HG03521 (cell line): ENCODE results near the gene DCAF4.

Experiments
- ATAC-seq: cut with Tn5 transposase; IDR thresholded peaks from one replicate; pipeline ENCODE4 v1.9.1; 2021; ENCODE audit warnings: mild to moderate bottlenecking, moderate library complexity; ENCODE audit not compliant: unreplicated experiment

The DCAF4 gene

DNA sequence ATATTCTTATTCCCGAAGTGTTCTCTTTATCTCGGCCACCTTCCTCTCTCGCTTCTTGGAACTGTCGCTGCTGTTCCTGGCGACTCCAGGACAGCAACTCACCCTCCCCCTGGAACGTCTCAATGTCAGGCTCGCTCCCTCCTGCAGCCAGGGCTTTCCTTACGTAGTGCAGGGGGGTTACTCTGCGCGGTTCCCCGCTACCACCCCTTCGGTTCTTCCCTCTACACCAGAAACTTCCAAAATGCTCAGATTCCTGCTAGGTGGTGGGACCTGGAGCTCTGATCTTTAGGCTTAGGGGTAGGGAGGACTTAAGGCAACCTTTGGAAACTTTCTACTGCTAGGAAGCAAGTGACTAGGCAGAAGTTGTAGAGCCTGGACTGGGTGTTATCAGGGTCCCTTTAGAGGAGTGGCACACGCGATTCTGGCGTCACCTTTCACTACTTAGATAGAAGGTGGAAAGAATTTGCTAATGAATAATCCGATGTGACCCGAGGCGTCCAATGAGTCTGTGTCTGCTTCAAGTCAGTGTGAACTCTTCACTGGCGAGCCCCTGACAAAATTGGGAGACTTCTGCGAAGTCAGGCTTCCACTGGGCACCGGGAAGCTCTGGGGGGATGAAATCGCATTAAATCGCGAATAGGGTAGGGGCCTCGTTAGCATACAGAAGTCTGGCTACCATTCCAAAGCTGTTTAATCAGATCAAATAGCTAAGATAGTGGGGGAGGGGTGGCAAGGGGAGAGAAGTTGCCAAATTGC is 31.5 kb upstream of the DCAF4 start:
- no peak for ATAC-seq

DNA sequence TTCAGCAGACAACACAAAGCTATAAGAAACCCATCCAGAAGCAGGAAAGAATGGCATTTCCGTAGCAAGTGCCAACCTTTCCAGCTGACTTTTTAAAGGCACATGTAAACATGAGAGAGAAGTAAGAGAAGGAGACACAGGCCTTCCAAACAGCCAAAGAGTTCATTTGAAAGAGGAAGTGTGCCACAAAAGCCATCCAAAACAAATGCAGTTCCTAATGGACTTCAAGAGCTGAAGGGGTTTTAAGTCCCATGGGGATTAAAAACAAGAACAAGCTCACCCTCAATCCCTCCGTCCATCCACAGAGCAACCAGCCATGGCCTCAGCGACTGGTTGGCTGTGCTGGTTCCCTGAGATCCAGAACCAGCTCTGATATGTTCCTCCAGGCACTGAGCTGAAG is 27.8 kb upstream of the DCAF4 start:
- ATAC-seq: no peak

DNA sequence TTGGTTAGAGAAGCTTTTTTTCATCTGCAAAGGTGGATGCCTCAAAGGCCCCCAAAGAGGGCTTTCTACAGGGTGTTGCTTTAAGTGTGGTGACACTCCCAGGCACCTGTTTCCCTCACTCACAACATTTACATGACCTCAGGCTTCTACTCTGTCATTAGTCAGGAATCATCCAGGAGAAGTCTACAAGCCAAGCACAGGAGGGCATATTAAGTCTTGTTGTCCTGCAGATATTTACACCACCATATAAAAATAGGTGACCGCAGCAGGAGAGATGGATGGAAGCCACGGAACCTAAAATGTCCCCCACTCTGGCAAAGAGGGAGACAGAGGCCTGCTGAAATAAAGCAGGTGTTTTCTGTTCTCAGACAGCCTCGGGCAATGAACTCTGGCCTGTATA is 24.9 kb upstream of the DCAF4 start:
- ATAC-seq: no peak

DNA sequence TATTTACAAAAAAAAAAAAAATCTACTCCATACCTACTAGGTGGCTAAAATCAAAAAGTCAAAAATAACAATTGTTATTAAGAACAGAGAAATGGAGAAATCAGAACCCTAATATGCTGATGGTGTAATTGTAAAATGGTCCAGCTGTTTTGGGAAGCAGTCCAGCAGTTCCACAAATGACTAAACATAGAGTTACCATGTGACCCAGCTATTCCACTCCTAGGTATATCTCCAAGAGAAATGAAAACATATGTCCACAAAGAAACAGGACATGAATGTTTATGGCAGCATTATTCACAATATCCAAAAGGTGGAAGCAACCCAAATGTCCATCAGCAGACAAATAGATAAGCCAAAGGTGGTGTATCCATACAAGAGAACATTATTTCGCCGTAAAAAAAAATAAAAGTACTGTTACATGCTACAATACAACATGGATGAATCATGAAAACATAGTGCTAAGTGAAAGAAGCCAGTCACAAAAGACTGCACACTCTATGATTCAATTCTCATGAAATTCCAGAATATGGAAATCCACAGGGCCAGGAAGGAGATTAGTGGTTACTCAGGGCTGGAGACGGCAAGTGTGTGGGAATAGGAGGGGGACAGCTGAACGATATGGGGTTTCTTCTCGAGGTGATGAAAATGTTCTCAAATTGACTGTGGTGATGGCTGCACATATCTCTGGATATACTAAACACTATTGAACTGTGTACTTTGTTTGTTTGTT is 23.3 kb upstream of the DCAF4 start:
- no peak for ATAC-seq

DNA sequence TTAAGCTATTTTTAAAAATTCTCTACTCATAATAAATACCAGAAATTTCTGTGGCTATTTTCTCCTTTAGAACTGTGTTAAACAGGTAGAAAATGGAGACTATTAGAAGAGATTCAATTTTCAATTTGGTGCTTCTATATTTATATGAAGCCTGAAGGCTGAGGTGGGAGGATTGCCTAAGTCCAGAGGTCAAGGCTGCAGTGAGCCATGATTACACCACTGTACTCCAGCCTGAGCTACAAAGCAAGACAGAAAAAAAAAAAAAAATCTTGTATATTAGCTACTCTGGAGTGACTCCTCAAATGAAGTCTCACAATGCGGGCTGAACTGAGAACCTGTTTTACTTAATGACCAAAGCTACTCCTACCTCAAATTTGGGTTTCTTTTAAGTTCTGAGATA is 22.5 kb upstream of the DCAF4 start:
- no peak for ATAC-seq

DNA sequence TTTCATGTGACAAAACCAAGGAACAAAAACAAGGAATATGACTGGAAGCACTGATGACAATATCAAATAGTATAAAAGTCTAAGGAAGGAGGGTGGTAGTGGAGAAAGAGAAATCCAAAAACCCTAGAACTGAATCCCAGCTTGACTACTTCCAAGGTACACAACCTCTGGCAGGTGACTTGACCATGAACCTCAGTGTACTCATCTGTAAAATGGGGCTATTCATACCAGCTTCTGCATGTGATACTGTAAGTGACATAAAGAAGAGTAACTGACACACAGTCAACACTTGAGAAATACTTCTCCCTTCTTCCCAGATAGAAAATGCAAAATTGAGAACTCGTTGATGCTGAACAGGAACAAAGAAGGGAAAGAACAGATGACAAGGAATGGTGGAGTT is 22.0 kb upstream of the DCAF4 start:
- ATAC-seq: no peak

DNA sequence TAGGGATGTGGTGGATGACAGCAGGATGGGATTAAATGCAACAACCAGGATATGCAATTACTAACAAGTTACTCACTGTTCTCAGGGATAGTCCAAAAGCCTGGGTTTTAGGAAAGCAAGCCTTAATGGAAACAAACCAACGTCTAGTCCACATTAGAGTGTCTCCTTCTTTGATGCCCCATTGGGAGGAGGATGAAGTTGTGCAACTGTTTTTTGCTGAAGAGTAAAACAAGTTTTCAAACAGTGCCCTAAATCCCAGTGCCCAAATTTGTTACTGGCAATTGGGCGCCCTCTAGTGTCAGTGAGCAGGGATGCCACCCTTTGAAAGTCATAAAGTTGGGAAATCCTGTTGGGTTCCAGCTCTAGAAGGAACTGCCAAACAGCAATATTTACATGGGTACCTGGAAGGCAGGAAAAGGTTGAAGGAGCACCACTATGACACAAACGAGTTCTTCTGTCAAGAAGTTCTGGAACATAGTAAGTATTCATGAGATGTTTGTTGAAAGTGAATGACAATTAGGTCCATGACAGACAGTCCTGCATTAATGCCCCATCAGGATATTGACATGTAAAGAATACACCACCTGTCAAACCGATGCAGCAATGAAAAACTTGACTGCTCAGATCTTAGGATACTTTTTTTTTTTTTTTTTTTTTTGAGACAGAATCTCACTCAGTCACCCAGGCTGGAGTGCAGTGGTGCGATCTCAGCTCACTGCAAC is 21.3 kb upstream of the DCAF4 start:
- ATAC-seq: no peak

DNA sequence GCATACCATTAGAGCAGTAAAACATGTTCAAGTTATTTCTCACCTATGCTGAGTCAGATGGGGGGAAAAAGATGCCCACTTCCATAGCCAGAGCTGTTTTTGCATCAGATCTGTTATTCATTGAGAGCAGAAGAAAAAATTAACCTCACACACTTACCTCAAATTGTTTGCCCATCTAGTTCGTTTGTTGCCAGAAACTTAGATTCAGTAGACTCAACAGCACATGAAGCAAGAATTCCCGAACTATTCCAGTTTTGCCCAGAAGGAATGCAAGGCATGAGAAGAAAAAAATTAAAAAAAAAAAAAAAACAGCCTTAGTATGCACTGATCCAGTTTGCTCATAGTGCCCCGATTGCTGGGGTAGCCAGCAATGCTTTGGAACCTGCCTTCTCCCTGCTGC is 19.9 kb upstream of the DCAF4 start:
- ATAC-seq: no peak

DNA sequence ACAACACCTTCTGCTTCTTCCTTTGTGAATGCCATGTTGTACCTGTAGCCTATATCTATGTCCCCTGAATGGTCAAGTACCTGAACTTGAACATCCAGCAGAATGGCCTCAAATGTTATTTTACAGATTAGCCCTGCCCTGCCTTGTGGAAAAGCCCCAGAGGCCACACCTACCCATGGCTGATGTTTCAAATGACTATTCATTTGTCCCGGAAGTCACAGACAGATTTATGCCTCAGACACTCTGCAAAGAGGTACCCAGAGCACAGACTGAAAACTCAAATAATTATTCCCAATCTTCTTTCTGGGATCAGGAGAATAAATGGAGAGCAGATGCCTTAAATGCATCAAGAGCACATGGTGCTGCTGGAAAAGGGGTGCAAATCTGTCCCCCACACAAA is 19.4 kb upstream of the DCAF4 start:
- ATAC-seq: no peak

DNA sequence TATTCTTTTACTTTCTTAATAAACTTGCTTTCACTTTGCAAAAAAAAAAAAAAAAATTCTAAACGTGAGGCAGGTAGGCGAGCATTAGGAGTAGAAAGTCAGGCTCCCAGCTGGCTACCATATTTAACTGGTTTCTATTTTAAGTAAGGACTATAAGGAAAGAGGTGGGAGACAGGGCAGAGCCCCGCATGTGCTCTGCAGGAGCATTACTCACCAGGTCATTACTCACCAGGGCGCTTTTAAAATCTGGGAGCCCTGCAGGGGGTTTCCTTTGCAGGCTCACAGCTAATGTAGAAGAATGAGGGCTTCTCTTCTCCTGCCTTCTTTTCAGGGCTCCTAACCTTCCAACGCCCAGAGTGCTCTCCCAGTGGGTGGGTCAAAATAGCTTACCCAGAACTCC is 18.4 kb upstream of the DCAF4 start:
- no peak for ATAC-seq

DNA sequence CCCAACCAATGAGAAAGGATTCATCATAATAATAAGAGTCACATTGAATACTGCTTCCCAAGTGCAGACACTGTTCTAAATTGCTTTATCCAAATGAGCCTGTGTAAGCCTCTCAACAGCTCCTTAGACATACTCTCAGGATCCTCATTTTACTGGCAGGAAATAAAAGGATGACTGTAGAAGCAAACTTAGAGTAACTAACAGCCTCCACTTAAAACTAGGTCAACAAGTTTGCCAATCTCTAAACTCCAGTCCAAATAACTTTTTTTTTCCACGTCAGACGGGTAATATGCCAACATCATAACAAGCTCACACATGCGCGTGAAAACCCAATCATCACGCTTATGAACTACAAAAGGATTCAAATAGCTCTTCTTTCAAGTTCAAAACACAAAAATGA is 17.1 kb upstream of the DCAF4 start:
- no peak for ATAC-seq

DNA sequence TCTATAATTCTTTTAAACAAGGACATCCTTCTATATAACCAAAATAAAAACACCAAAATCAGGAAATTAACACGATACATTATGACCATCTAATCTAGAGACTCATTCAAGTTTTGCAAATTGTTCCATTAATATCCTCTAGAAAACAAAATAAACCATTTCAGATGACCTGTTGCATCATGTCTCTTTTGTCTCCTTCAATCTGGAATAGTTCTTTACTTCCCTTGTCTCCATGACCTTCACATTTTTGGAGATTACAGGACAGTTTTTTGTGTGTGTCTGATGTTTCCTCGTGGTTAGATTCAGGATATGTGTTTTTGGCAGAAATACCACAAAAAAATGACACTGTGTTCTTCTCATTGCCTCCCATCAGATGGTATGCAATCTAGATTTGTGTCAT is 12.5 kb upstream of the DCAF4 start:
- no peak for ATAC-seq

DNA sequence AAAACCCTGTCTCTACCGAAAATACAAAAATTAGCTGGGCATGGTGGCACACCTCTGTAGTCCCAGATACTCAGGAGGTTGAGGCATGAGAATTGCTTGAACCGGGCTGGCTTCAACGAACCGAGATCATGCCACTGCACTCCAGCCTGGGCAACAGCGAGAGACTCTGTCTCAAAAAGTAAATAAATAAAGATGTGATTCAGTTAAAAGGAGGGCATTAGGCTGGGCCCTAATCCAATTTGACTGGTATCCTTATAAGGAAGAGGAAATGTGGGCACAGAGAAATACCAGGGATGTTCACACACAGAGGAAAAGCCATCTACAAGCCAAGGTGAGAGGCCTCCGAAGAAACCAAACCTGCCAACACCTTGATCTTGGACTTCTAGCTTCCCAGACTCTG is 10.1 kb upstream of the DCAF4 start:
- ATAC-seq: no peak

DNA sequence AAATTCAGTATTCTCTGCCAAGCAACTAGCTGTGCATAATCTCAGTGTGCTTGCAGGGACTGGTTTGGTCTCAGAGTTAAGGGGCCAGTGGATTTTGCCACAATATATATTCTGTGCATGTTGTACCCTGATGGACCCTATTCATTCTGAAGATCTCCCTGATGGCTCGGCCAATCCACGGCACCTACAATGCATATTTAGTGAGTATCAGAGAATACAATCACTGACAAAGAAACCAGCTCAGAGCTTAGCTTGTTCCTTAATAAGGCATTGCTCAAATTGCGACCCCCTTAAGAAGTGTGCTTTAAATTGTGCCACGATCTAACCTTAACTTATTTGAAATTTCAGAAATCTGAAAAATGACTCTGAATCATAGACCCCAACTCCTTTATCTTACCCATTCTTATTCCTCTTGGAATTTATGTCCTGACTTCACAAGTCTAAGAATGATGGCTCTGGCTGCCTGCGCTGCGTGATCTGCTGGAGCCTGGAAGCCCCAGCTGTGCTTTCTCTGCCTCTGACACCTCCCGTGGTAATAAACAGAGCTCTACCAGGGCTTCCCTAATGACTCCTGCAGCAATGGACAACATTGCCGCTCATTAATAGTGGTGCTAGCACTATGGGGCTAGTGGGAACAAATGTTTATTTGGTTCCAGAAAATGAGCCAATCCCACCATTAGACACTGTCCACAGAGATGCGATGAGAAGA is 9.0 kb upstream of the DCAF4 start:
- ATAC-seq: no peak

DNA sequence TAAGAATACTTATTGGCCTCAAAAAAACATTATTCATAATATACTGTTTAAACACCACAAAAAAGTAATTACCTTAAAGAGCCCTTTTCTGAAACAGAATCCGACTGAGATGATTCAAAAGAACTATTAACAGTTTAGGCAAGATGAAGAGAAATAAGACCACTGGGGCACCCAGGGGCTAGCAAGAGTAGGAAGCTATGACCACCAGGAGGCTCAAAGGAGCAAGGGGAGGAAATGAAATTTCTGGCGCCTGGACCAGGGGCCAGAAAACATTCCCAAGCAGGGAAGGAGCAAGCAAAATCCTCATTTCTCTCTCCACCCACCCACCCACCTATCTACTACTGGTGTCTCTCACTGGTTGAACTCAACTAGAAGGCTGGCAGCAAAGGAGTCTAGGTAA is 6.3 kb upstream of the DCAF4 start:
- ATAC-seq: no peak

DNA sequence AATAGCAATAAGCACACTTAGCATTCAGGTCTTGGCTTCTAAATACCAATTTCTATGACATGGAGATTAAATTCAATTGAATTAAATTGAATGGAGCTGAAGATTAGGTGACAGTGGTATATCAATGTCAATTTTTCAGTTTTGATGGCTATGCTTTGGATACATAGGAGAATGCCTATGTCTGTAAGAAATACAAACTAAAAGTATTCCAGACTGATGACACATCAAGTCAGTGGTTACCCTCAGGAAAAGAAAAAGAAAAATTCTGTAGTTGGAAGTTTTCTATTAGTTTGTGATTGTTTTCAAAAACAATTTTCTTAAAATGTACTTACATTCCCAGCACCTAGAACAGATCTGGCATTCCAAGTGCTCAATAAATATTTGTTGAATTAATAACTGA is 4.9 kb upstream of the DCAF4 start:
- no peak for ATAC-seq

DNA sequence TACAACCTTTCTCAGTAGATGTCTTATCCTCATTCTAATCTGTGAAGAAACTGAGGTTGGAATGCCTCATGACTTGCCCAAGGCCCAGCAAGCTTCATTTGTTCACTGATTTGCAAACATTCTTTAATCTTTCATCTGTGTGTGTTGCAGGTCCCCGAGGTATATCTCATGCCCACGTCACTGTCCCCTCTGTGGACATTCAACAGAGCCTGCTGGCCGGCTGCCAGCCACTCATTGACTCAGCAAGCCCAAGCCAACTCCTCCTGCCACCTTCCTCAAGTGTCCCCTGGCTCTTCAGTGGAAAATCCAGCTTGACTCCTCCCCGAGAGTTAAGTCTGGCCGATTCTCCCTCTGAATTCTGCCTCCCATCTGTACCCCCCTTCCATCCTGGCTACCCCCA is 1.9 kb upstream of the DCAF4 start:
- ATAC-seq: no peak

DNA sequence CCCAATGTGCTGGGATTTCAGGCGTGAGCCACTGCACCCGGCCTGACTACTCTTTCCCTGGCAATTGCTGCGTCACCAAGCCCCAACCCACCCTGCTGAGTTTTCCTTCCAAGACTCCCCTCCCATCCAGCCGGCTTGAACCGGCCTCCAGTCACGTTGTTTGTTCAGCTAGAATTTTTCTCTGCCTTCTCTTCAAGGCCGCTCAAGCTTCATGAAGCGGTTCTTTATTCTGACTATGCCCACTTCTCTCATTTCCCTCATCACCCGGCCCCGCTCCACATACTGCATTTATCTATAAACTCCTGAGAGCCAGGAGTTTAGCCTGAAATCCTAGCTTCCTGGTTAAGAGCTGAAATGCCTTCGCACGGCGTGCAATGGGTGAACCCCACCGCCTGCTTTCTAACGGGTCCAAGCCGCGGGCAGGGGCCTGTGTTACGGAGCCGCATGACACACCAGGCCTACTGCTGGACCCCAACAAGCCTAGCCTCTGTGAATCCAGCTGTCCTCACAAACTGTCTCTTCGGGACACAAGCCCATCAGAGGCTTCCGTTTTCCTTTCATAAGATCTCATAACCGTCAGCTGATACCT is 999 bp upstream of the DCAF4 start:
- no peak for ATAC-seq

DNA sequence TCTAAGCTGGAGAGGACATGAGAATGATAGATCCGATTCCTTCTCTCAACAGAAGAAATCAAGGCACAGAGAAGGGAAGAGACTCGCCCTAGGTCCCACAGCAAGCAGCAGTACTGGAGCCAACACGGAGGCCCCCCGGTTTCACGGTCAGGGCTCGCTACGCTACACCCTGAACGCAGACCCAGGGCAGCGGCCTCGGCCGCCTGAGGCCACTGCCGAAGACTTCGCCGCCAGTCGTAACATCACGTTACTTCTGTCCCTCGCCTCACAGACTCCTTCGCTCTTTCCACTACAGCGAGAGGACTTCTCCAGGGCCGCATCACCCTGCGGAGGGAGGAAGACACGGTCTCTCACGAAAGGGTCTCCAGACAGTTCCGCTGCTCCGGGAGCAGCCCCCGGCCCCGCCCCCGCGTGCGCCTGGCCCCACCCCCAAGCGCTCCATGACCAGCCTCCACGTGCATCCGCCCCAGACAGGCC is 411 bp upstream of the DCAF4 start:
- peak; percentile 11 for ATAC-seq

DNA sequence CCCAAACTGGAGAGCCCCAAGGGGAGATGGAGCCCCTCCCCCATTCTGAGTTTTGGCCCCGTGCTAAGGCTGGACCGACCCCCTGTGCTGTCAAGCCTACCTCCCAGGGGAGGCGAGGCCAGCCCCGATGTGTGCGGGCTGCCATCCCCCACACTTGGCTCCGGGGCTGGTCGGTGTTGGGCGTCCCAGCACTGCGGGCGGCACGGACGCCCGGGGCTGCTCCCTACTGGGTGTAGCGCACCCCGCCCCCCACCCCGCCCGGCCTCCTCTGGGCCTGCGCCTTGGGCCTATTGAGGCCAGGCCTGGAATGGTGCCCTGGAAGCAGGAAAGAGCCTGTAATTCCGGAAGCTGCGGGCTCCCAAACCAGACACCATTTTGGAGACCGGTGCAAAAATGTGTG is 2.6 kb downstream of the DCAF4 start:
- ATAC-seq: no peak
